A549 (cell line): ENCODE measurements around the gene PLSCR3.

Experiments
- BHLHE40 ChIP-seq: IDR thresholded peaks from 2 replicates; pipeline ENCODE4 v1.6.1; 2012; ENCODE audit warnings: low read depth, low read length, inconsistent platforms
- EHMT2 ChIP-seq: fragments of 200-600 bp; sonication (generic); IDR thresholded peaks from 2 replicates; pipeline ENCODE4 v1.6.1; 2016; ENCODE audit warnings: antibody characterized with exemption, low read depth, mild to moderate bottlenecking, moderate library complexity
- MAZ ChIP-seq: fragments of 150-350 bp; IDR thresholded peaks from 2 replicates; pipeline ENCODE4 v1.6.1; 2014; ENCODE audit warnings: antibody characterized with exemption, low read depth, low read length, borderline replicate concordance
- PHF8 ChIP-seq: fragments of 200-600 bp; sonication (generic); IDR thresholded peaks from 2 replicates; pipeline ENCODE4 v1.6.1; 2016; ENCODE audit warnings: low read depth, mild to moderate bottlenecking, antibody characterized with exemption, moderate library complexity, borderline replicate concordance
- POLR2A ChIP-seq: IDR thresholded peaks from 2 replicates; pipeline ENCODE4 v1.6.1; 2012; ENCODE audit warnings: mild to moderate bottlenecking, low read length
- RFX5 ChIP-seq: fragments of 450-650 bp; IDR thresholded peaks from 2 replicates; pipeline ENCODE4 v1.7.1; 2014; ENCODE audit warnings: antibody characterized with exemption, mild to moderate bottlenecking, moderate library complexity
- SMC3 ChIP-seq: fragments of >200 bp; sonication (Bioruptor Twin); formaldehyde crosslinking; IDR thresholded peaks from 3 replicates; pipeline ENCODE4 v1.6.1; 2018; ENCODE audit warnings: inconsistent platforms
- TF ChIP-seq, protein P1 (sequence below): fragments of >200 bp; sonication (Bioruptor Twin); formaldehyde crosslinking; IDR thresholded peaks from 3 replicates; pipeline ENCODE4 v1.5.1; 2016
- TF ChIP-seq, protein P2 (sequence below): IDR thresholded peaks from 2 replicates; pipeline ENCODE4 v1.6.1; 2012
- TF ChIP-seq, protein P3 (sequence below): fragments of 200-600 bp; sonication (generic); IDR thresholded peaks from 2 replicates; pipeline ENCODE4 v1.6.1; 2016; ENCODE audit warnings: antibody characterized with exemption, mild to moderate bottlenecking, moderate library complexity

DNA sequence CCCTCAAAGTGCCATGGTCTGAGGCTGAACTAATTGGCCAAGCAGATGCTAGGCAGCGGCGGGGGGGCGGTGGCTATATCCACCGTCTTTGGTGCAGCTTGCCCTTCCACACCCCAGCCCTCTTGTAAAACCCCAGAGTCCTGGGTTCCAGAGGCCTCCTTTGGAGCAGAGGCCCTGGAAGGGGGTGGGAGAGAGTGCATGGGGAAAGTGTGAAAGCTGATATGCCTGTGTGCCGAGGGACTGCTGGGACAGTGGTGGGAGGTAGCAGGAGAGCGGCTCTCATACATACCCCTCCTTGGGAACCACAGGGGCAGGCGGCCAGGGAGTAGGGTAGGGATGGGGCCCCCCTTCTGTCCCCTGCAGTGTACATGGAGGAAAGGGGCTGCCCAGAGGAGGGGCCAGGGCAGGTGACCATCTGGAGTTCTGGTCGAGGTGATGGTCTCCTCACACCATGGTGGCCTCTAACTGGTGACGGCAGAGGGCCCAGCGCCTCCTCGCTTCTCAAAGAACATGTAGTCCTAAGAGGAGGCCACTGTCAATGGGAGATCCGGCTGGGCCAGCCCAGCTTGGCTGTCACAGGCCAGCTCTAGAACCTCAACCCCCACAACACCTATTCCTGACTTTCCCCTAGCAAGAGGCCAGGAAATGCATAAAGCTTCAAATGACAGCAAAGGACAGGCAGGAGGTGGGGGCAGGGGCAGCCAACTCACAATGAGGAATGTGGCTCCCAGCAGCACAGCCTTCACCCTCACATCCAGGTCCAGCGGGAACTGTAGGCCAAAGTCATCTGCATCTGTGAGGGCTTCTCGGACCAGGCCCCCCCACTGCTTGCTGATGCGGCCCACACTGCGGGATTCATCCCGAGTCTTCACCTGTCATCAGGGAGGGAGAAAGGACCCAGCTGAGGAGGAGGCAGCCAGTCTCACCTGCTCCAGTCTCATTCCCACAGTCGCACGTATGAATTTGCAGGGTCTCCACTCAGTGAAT, 4.1 kb downstream of the PLSCR3 start:
- TF ChIP-seq SMC3 = no peak
- TF ChIP-seq BHLHE40 = no peak
- TF ChIP-seq, protein P1, sequence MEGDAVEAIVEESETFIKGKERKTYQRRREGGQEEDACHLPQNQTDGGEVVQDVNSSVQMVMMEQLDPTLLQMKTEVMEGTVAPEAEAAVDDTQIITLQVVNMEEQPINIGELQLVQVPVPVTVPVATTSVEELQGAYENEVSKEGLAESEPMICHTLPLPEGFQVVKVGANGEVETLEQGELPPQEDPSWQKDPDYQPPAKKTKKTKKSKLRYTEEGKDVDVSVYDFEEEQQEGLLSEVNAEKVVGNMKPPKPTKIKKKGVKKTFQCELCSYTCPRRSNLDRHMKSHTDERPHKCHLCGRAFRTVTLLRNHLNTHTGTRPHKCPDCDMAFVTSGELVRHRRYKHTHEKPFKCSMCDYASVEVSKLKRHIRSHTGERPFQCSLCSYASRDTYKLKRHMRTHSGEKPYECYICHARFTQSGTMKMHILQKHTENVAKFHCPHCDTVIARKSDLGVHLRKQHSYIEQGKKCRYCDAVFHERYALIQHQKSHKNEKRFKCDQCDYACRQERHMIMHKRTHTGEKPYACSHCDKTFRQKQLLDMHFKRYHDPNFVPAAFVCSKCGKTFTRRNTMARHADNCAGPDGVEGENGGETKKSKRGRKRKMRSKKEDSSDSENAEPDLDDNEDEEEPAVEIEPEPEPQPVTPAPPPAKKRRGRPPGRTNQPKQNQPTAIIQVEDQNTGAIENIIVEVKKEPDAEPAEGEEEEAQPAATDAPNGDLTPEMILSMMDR = no peak
- TF ChIP-seq PHF8 = no peak
- no peak for TF ChIP-seq POLR2A
- TF ChIP-seq, protein P2, sequence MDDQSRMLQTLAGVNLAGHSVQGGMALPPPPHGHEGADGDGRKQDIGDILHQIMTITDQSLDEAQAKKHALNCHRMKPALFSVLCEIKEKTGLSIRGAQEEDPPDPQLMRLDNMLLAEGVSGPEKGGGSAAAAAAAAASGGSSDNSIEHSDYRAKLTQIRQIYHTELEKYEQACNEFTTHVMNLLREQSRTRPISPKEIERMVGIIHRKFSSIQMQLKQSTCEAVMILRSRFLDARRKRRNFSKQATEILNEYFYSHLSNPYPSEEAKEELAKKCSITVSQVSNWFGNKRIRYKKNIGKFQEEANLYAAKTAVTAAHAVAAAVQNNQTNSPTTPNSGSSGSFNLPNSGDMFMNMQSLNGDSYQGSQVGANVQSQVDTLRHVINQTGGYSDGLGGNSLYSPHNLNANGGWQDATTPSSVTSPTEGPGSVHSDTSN = no peak
- TF ChIP-seq, protein P3, sequence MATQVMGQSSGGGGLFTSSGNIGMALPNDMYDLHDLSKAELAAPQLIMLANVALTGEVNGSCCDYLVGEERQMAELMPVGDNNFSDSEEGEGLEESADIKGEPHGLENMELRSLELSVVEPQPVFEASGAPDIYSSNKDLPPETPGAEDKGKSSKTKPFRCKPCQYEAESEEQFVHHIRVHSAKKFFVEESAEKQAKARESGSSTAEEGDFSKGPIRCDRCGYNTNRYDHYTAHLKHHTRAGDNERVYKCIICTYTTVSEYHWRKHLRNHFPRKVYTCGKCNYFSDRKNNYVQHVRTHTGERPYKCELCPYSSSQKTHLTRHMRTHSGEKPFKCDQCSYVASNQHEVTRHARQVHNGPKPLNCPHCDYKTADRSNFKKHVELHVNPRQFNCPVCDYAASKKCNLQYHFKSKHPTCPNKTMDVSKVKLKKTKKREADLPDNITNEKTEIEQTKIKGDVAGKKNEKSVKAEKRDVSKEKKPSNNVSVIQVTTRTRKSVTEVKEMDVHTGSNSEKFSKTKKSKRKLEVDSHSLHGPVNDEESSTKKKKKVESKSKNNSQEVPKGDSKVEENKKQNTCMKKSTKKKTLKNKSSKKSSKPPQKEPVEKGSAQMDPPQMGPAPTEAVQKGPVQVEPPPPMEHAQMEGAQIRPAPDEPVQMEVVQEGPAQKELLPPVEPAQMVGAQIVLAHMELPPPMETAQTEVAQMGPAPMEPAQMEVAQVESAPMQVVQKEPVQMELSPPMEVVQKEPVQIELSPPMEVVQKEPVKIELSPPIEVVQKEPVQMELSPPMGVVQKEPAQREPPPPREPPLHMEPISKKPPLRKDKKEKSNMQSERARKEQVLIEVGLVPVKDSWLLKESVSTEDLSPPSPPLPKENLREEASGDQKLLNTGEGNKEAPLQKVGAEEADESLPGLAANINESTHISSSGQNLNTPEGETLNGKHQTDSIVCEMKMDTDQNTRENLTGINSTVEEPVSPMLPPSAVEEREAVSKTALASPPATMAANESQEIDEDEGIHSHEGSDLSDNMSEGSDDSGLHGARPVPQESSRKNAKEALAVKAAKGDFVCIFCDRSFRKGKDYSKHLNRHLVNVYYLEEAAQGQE = no peak
- no peak for TF ChIP-seq RFX5
- no peak for TF ChIP-seq MAZ
- TF ChIP-seq EHMT2 = no peak
